Activated CD8-positive, alpha-beta T cell treated with anti-CD3 and anti-CD28 coated beads, Interleukin-2, amount 10 ng/mL, durations not matched to agents 7 days and 5 days (primary cell): ENCODE measurements around the gene VPS35L. TPM values are rescaled to one million over a fixed set of nuclear protein-coding genes. Genes with fewer than 3 reads are reported as not detected.

ENCODE experiments used
- ATAC-seq: fragments of 150-1000 bp; cut with Tn5 transposase; one replicate; pipeline ENCODE4 v1.10.0; 2021; ENCODE audit warnings: moderate library complexity
- CTCF ChIA-PET: fragments of 350-600 bp; sonication (Branson Sonifier 250); formaldehyde crosslinking; loops from one replicate; lab custom pipeline; 2021; ENCODE audit warnings: antibody characterized with exemption; lab: Charles Lee
- POLR2A ChIA-PET: fragments of 350-600 bp; sonication (Branson Sonifier 250); formaldehyde crosslinking; loops from one replicate; lab custom pipeline; 2021; ENCODE audit warnings: antibody characterized with exemption; lab: Charles Lee
- DNase-seq: peaks from one replicate; pipeline ENCODE4 v3.0.0-alpha.2; 2020
- H3K27ac Mint-ChIP-seq: one replicate; pipeline ENCODE4 v1.8.0; 2021; ENCODE audit warnings: mild to moderate bottlenecking, mixed read lengths
- H3K27me3 Mint-ChIP-seq: one replicate; pipeline ENCODE4 v1.8.0; 2021; ENCODE audit warnings: low read depth, mixed read lengths
- H3K36me3 Mint-ChIP-seq: one replicate; pipeline ENCODE4 v1.8.0; 2021; ENCODE audit warnings: low read depth, mixed read lengths
- H3K4me1 Mint-ChIP-seq: one replicate; pipeline ENCODE4 v1.8.0; 2021; ENCODE audit warnings: low read depth, mixed read lengths
- H3K4me3 Mint-ChIP-seq: one replicate; pipeline ENCODE4 v1.8.0; 2021; ENCODE audit warnings: mild to moderate bottlenecking, mixed read lengths
- H3K9me3 Mint-ChIP-seq: one replicate; pipeline ENCODE4 v1.8.0; 2022; ENCODE audit warnings: mixed read lengths; ENCODE audit not compliant: insufficient read depth
- total RNA-seq, 2 experiments: library from RNA; stranded (reverse); gene quantifications; one replicate each; pipeline ENCODE4 v1.2.3, GENCODE V29; 2021

The VPS35L gene
- total RNA-seq, 2 experiments from 2014 or later = 61.5 to 65.1 TPM

DNA sequence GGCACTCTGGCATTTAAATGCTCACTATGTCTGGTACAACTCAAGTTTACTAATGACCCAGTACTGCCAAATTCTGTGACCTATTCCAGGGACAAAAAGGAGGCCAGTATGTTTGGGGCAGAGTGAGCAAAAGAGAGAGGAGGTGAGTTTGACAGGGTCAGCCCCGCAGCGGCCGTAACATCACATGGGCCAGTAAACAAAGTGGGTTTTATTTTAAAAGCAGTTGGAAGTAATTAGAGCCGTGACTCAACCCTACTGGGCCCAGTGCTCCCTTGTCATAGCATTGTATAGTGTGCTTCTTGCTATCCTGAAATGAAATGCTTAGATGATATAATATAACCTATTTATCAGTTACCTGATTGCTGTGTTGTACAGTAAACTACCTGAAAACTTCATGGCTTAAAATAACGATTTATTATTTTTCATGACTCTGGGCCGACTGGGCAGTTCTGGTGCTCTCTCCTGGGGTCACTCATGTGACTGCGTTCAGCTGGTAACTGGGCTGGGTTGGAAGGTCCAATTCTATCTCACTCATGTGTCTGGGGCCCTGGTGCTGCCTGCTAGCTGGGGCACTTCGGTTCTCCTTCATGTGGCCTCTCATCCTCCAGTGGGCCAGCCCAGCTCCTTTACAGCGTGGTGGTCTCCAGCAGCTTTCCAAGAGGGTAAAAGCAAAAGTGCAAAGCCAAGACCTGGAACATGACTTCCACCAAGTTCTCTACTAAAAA lies 189.9 kb downstream of the VPS35L start:
- ChIA-PET POLR2A (no interaction called here), CTCF (no interaction called here)
- Mint-ChIP-seq H3K27ac (no peak overlapping the region), H3K4me3 (no peak overlapping the region), H3K4me1 (no peaks in the 10 kb centered on the region), H3K9me3 (no peaks in the 10 kb centered on the region), H3K36me3 (no peaks in the 10 kb centered on the region), H3K27me3 (no peaks in the 10 kb centered on the region)
- DNase-seq (no peak), ATAC-seq (no peak)

DNA sequence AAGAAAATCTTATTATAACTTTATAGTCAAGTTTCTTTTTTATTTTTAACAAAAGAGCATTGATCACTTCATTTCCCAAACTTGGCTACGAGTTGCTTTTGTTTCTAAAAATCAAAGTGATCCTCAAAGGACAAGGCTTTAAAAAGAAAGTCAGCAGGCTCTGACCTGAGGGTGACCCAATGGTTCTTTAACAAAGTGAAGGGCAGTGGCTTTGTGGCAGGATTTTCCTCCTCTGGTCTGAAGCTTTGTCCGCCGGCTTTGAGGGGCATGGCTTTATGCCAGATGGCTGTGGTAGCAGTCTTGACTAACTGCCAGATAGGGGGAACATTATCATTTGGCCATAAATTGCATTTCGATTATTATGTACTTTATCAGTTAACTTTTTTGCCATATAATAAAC lies 191.1 kb downstream of the VPS35L start:
- DNase-seq (no peak), ATAC-seq (no peak)
- ChIA-PET POLR2A (no interaction called here), CTCF (no interaction called here)
- Mint-ChIP-seq H3K27me3 (no peaks in the 10 kb centered on the region), H3K4me3 (no peak overlapping the region), H3K9me3 (no peaks in the 10 kb centered on the region), H3K27ac (no peak overlapping the region), H3K4me1 (no peaks in the 10 kb centered on the region), H3K36me3 (no peaks in the 10 kb centered on the region)

DNA sequence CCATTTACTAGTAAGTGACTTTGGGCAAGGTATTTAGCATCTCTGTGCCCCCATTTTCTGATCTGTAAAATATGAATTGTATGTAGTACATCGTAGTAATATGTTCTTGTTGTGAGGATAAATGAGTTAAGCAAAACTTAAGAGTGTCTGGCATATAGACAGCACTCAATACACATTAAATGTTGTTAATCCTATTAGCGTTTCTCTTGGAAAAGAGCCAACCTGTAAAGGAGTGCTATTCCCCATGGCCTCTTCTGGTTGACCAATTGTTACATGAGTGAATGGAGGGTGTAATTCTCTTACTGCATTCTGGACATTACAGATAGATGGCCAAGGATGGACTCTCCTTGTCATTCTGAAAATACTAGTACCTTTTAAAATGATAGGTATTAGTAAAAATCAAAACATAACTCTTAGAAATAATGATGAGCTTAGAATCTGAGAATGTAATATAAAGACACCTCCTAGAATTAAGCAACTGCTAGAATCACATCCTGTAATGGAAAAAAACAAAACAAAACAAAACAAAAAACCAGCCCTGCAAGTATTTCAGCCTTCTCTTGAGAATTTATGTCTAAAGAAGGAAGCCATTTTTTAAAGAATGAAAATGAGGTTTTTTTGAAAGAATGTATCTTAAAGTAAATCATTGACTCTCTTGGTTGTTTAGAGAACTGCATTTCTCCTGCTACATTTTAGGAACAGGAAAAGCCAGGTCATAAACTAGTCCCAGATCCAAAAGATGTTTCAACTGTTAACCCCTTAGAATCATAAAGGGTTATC lies 193.1 kb downstream of the VPS35L start:
- H3K27ac Mint-ChIP-seq = no peak overlapping the region
- no peaks in the 10 kb centered on the region for H3K36me3 Mint-ChIP-seq
- no peaks in the 10 kb centered on the region for H3K27me3 Mint-ChIP-seq
- no peak overlapping the region for H3K4me3 Mint-ChIP-seq
- ChIA-PET CTCF (no interaction called here), POLR2A (no interaction called here)
- H3K4me1 Mint-ChIP-seq = no peaks in the 10 kb centered on the region
- DNase-seq (no peak), ATAC-seq (no peak)
- H3K9me3 Mint-ChIP-seq = no peaks in the 10 kb centered on the region

DNA sequence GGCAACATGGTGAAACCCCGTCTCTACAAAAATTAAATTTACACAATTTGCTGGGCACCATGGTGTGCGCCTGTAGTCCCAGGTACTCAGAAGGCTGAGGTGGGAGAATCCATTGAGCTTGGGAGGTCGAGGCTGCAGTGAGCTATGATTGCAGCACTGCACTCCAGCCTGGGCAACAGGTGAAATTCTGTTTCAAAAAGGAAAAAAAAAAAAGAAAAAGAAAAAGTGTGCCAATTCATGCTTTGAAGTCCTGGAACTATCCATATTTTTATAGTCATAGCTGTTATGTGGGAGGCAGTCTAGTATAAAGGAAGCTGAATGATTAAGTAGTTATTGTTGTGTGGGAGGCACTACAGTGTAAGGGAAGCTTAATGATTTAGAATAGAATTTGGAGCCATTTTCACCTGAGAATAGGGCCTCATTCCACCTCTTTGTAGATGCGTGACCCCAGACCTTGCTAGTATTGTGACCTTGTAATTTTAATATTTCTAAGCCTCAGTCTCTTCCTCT lies 194.1 kb downstream of the VPS35L start:
- Mint-ChIP-seq H3K27me3 (no peaks in the 10 kb centered on the region), H3K27ac (no peak overlapping the region), H3K36me3 (no peaks in the 10 kb centered on the region), H3K4me3 (no peak overlapping the region), H3K9me3 (no peaks in the 10 kb centered on the region), H3K4me1 (no peaks in the 10 kb centered on the region)
- no peak for DNase-seq
- ATAC-seq = no peak
- POLR2A ChIA-PET = no interaction called here
- CTCF ChIA-PET = no interaction called here

Other genes starting within 250 kb of the VPS35L start
- gene TMC5, start 137.8 kb upstream of the VPS35L start, total RNA-seq = not detected
- gene GDE1, start 33.6 kb upstream of the VPS35L start, total RNA-seq = 10 to 100 TPM; 19.7 to 25.9 TPM
- 10 to 100 TPM; 33.7 to 36.7 TPM for gene CCP110, start 31.8 kb upstream of the VPS35L start, total RNA-seq
- gene KNOP1, start 162.5 kb downstream of the VPS35L start, total RNA-seq = 10 to 100 TPM; 22.0 to 23.7 TPM
- under 1 TPM; 0.81 to 0.97 TPM for gene IQCK, start 162.6 kb downstream of the VPS35L start, total RNA-seq